ENCODE results near the gene NOXA1.

GRCh38 chr9:137441935-137442321, 18.7 kb downstream of the NOXA1 start:
- TF ChIP-seq CTCF (IDR thresholded peaks at IDR 0.05) (no peak), POLR2A (IDR thresholded peaks at IDR 0.05) (no peak), EP300 (IDR thresholded peaks at IDR 0.05) (no peak)
